ENCODE results near the gene POLR1A. TPM values are rescaled to one million over a fixed set of nuclear protein-coding genes. Genes with fewer than 3 reads are reported as not detected.
A peak's percentile ranks its signal among the peaks of the same experiment; 100 is the strongest.

POLR1A gene
- total RNA-seq, 2 experiments from 2014 or later: 13.1 to 13.4 TPM

GRCh38 chr2:86047575-86048382 lies 57.9 kb downstream of the POLR1A start:
- ChIA-PET CTCF (no interaction called here), POLR2A (no interaction called here)
- H3K4me1 ChIP-seq (ENCODE audit: insufficient read depth, low read length): no peaks in the 10 kb centered on the region
- H3K9me3 ChIP-seq (ENCODE audit: control insufficient read depth in 1 of 2, insufficient read depth in 1 of 2, low read length in 2 of 2): no peaks in the 10 kb centered on the region
- H3K36me3 Mint-ChIP-seq (ENCODE audit: low read depth): peaks cover 80% of the 10 kb centered on the region
- TF ChIP-seq, protein P1, sequence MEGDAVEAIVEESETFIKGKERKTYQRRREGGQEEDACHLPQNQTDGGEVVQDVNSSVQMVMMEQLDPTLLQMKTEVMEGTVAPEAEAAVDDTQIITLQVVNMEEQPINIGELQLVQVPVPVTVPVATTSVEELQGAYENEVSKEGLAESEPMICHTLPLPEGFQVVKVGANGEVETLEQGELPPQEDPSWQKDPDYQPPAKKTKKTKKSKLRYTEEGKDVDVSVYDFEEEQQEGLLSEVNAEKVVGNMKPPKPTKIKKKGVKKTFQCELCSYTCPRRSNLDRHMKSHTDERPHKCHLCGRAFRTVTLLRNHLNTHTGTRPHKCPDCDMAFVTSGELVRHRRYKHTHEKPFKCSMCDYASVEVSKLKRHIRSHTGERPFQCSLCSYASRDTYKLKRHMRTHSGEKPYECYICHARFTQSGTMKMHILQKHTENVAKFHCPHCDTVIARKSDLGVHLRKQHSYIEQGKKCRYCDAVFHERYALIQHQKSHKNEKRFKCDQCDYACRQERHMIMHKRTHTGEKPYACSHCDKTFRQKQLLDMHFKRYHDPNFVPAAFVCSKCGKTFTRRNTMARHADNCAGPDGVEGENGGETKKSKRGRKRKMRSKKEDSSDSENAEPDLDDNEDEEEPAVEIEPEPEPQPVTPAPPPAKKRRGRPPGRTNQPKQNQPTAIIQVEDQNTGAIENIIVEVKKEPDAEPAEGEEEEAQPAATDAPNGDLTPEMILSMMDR (IDR thresholded peaks at IDR 0.05): no peak
- intact Hi-C loops (cut with DNase I, micrococcal nuclease): no loop called here
- no peaks in the 10 kb centered on the region for H3K4me1 Mint-ChIP-seq (ENCODE audit: low read depth)
- no peak overlapping the region for H3K4me3 ChIP-seq (ENCODE audit: low read length)
- no peaks in the 10 kb centered on the region for H3K9me3 Mint-ChIP-seq
- H3K27ac Mint-ChIP-seq: no peak overlapping the region
- H3K27me3 Mint-ChIP-seq: no peaks in the 10 kb centered on the region
- H3K27me3 ChIP-seq (ENCODE audit: control insufficient read depth in 1 of 2, insufficient read depth in 2 of 2, low read length in 2 of 2): no peaks in the 10 kb centered on the region
- H3K4me3 Mint-ChIP-seq: no peak overlapping the region
- ATAC-seq (ENCODE audit: poor library complexity) (no peak), DNase-seq (no peak)
- no peak overlapping the region for H3K27ac ChIP-seq (ENCODE audit: low read depth in 1 of 2, low read length in 2 of 2)
- peaks cover 73% of the 10 kb centered on the region for H3K36me3 ChIP-seq (ENCODE audit: insufficient read depth, low read length)

DNA sequence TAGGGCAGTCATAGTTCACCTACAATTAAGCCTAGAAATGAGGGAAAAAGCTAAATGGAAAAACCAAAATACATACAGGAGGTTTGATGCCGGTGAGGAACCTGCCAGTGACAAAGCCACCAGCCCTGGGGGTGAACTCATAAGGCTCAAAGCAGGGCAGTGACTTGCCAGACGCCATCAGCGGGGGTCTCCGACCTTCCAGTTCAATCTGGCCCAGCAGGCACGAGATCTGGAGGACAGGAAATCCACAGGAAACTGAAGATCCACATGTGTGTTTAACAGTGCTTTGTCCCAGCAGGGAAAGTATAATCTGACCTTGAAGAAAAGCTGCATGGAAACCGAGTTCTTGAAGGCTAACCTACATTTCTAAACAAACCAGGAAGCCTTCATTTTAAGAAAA lies 60.1 kb downstream of the POLR1A start:
- TF ChIP-seq, protein P1 (IDR thresholded peaks at IDR 0.05): no peak
- Mint-ChIP-seq H3K4me3 (no peak overlapping the region), H3K36me3 (ENCODE audit: low read depth) (peaks cover 79% of the 10 kb centered on the region), H3K4me1 (ENCODE audit: low read depth) (peaks cover 21% of the 10 kb centered on the region), H3K27me3 (peaks cover 5% of the 10 kb centered on the region), H3K27ac (no peak overlapping the region), H3K9me3 (no peaks in the 10 kb centered on the region)
- no peak for DNase-seq
- H3K27me3 ChIP-seq (ENCODE audit: control insufficient read depth in 1 of 2, insufficient read depth in 2 of 2, low read length in 2 of 2): no peaks in the 10 kb centered on the region
- no peak overlapping the region for H3K4me3 ChIP-seq (ENCODE audit: low read length)
- H3K27ac ChIP-seq (ENCODE audit: low read depth in 1 of 2, low read length in 2 of 2): no peak overlapping the region
- peaks cover 14% of the 10 kb centered on the region for H3K4me1 ChIP-seq (ENCODE audit: insufficient read depth, low read length)
- intact Hi-C loops (cut with DNase I, micrococcal nuclease): loop anchor here in 1 of 2 experiments (2.0 kb wide), 1 partner anchor 31 kb away; no protein-coding TSS in a partner anchor
- no peak for ATAC-seq (ENCODE audit: poor library complexity)
- no peaks in the 10 kb centered on the region for H3K9me3 ChIP-seq (ENCODE audit: control insufficient read depth in 1 of 2, insufficient read depth in 1 of 2, low read length in 2 of 2)
- CTCF ChIA-PET: no interaction called here
- POLR2A ChIA-PET: no interaction called here
- peaks cover 72% of the 10 kb centered on the region for H3K36me3 ChIP-seq (ENCODE audit: insufficient read depth, low read length)

- Histone ChIP-seq H3K9me3 (ENCODE audit: control insufficient read depth in 1 of 2, insufficient read depth in 1 of 2, low read length in 2 of 2) (no peaks in the 10 kb centered on the region), H3K36me3 (ENCODE audit: insufficient read depth, low read length) (peaks cover 72% of the 10 kb centered on the region), H3K27me3 (ENCODE audit: control insufficient read depth in 1 of 2, insufficient read depth in 2 of 2, low read length in 2 of 2) (no peaks in the 10 kb centered on the region), H3K27ac (ENCODE audit: low read depth in 1 of 2, low read length in 2 of 2) (no peak overlapping the region), H3K4me1 (ENCODE audit: insufficient read depth, low read length) (peaks cover 23% of the 10 kb centered on the region), H3K4me3 (ENCODE audit: low read length) (no peak overlapping the region)
- H3K27ac Mint-ChIP-seq: peak overlapping the region; percentile 76
- intact Hi-C loops (cut with DNase I, micrococcal nuclease): loop anchor here in 1 of 2 experiments (2.0 kb wide), 1 partner anchor 32 kb away; no protein-coding TSS in a partner anchor
- TF ChIP-seq, protein P1 (IDR thresholded peaks at IDR 0.05): no peak
- H3K4me1 Mint-ChIP-seq (ENCODE audit: low read depth): peaks cover 31% of the 10 kb centered on the region
- ATAC-seq (ENCODE audit: poor library complexity) (no peak), DNase-seq (no peak)
- POLR2A ChIA-PET: no interaction called here
- peaks cover 5% of the 10 kb centered on the region for H3K27me3 Mint-ChIP-seq
- CTCF ChIA-PET: no interaction called here
- H3K36me3 Mint-ChIP-seq (ENCODE audit: low read depth): peaks cover 72% of the 10 kb centered on the region
- H3K4me3 Mint-ChIP-seq: no peak overlapping the region
- H3K9me3 Mint-ChIP-seq: no peaks in the 10 kb centered on the region
These were observed 61.1 kb downstream of the POLR1A start for GRCh38 chr2:86044614-86045013.

Data from CD4-positive, alpha-beta T cell (primary cell).